ENCODE results near the gene DYNLRB1.

DYNLRB1 gene

GRCh38 chr20:34535301-34535840 lies 19.1 kb downstream of the DYNLRB1 start:
- no peak for DNase-seq

GRCh38 chr20:34535857-34536256 lies 19.6 kb downstream of the DYNLRB1 start:
- DNase-seq = no peak

- no peak for DNase-seq
Observed at GRCh38 chr20:34536798-34537394, 20.7 kb downstream of the DYNLRB1 start.

- no peak for DNase-seq
Observed at GRCh38 chr20:34537651-34538050, 21.4 kb downstream of the DYNLRB1 start.

- no peak for DNase-seq
Observed at GRCh38 chr20:34538671-34539123, 22.5 kb downstream of the DYNLRB1 start.

GRCh38 chr20:34539756-34540155 lies 23.5 kb downstream of the DYNLRB1 start:
- DNase-seq = no peak

- DNase-seq = no peak
Observed at GRCh38 chr20:34540596-34541263, 24.5 kb downstream of the DYNLRB1 start.

- DNase-seq = no peak
Observed at GRCh38 chr20:34541264-34541901, 25.2 kb downstream of the DYNLRB1 start.

GRCh38 chr20:34541917-34542316 lies 25.7 kb downstream of the DYNLRB1 start:
- DNase-seq = no peak

- no peak for DNase-seq
Observed at GRCh38 chr20:34542439-34542838, 26.2 kb downstream of the DYNLRB1 start.

GRCh38 chr20:34543463-34544056 lies 27.3 kb downstream of the DYNLRB1 start:
- no peak for DNase-seq

GRCh38 chr20:34544109-34544796 lies 28.0 kb downstream of the DYNLRB1 start:
- DNase-seq = no peak

- no peak for DNase-seq
Observed at GRCh38 chr20:34546751-34547181, 30.5 kb downstream of the DYNLRB1 start.

- DNase-seq = no peak
Observed at GRCh38 chr20:34547844-34548613, 31.8 kb downstream of the DYNLRB1 start.

- no peak for DNase-seq
Observed at GRCh38 chr20:34549291-34549928, 33.2 kb downstream of the DYNLRB1 start.

GRCh38 chr20:34549929-34550305 lies 33.7 kb downstream of the DYNLRB1 start:
- DNase-seq = no peak

GRCh38 chr20:34552569-34552968 lies 36.3 kb downstream of the DYNLRB1 start:
- no peak for DNase-seq

GRCh38 chr20:34553366-34553867 lies 37.2 kb downstream of the DYNLRB1 start:
- no peak for DNase-seq

GRCh38 chr20:34557936-34558319 lies 41.7 kb downstream of the DYNLRB1 start:
- no peak for DNase-seq

GRCh38 chr20:34558320-34559218 lies 42.3 kb downstream of the DYNLRB1 start, which contains the start of gene MAP1LC3A:
MAP1LC3A (plus strand) TSS chr20:34558718; CDS start chr20:34558869, 151 bp downstream.
- DNase-seq = no peak

All from NCI-H1694 (cell line).